Measurements from ENCODE around the gene PRKN.
A peak's percentile ranks its signal among the peaks of the same experiment; 100 is the strongest.

Gene PRKN

GRCh38 chr6:161481786-161482516 lies 1245.6 kb downstream of the PRKN start:
- no peak overlapping the region for H3K4me3 ChIP-seq (replicated peaks; ENCODE audit: low read depth, low read length)
- TF ChIP-seq CTCF (IDR thresholded peaks at IDR 0.05; ENCODE audit: low read length, missing control alignments): no peak
- peak; percentile 29 for DNase-seq (ENCODE audit: low read depth)

DNA sequence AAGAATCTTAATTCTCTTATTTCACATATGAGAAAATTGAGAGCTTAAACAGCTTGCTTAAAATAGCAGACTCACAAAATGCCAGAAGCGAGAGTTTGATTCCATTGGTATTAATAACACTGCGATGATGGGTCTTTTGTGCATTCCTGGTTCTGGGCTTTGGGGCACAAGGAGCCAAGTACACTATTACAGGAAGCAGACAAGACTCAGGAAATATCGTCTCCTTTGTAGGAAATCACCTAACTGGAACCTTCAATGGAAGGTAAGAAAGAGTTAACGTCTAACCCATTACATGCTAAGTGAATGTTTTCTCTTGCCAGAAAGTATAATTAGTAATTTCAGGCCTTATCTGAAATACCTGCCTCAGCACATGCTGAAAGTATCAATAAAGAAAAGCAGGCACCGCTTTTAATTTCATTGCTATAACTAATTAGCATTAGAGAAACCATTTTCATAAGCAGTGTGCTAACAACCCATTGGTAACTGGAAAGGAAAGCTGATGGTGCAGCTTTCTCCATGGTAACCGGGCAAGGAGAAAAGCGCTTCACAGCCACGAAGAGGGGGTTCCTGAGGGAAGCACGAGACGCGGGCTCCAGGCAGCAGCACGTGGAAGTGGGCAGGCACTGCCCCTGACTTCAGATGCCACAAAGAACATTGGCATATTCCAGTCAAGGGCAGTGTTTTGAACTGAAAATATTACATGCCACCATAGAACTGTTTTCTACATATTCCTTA lies 1247.0 kb downstream of the PRKN start:
- no peak for DNase-seq (ENCODE audit: low read depth)
- no peak overlapping the region for H3K4me3 ChIP-seq (replicated peaks; ENCODE audit: low read depth, low read length)
- TF ChIP-seq CTCF (IDR thresholded peaks at IDR 0.05; ENCODE audit: low read length, missing control alignments): no peak

DNA sequence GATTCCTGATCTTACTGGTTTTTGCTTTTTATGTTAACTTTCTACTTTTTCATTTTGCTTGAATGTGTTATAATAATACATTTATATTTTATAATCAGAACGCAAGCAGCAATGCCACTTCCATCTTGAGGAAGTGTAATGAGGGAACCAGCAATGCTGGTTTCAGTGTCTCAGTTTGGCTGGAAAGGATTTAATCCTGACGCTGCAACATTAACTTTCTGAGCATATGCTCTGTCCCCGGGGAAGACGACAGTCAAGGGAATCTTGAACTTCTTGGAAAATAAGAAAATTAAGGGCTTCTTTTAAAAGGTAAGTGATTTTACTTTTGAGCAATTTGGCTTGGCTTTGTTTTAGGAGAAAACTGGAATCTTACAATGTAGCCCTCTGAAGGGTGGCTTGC lies 1248.2 kb downstream of the PRKN start:
- no peak for DNase-seq (ENCODE audit: low read depth)
- no peak overlapping the region for H3K4me3 ChIP-seq (replicated peaks; ENCODE audit: low read depth, low read length)
- TF ChIP-seq CTCF (IDR thresholded peaks at IDR 0.05; ENCODE audit: low read length, missing control alignments): no peak

DNA sequence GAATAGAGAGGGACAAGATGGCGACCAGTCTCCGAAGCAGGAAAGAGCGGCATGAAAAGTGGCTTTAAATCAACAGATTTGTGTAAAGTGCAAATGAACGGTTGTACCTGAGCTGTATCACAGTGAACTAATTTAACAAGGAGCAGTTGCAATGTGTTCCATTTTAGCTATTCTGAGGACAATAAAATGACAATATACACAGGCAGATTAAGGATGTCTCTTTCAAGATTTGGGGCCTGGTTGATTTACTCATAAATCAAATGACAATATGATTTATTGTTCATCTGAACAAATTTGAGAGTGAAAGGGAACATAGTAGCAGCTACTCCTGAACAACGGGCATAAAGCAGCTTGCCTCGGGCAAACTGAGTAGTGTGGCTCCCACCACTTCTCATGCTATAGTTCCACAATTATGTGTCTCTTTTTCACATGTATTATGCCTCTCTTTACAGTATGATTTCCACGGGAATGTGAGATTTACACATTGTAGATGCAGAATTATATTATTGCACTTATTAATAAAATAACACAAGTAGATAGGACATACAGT lies 1249.6 kb downstream of the PRKN start:
- TF ChIP-seq CTCF (IDR thresholded peaks at IDR 0.05; ENCODE audit: low read length, missing control alignments): no peak
- no peak overlapping the region for H3K4me3 ChIP-seq (replicated peaks; ENCODE audit: low read depth, low read length)
- no peak for DNase-seq (ENCODE audit: low read depth)

- no peak for TF ChIP-seq CTCF (IDR thresholded peaks at IDR 0.05; ENCODE audit: low read length, missing control alignments)
- peak; percentile 20 for DNase-seq (ENCODE audit: low read depth)
- H3K4me3 ChIP-seq (replicated peaks; ENCODE audit: low read depth, low read length): no peak overlapping the region
Measured at GRCh38 chr6:161476711-161477110, 1250.9 kb downstream of the PRKN start.

- no peak for TF ChIP-seq CTCF (IDR thresholded peaks at IDR 0.05; ENCODE audit: low read length, missing control alignments)
- no peak for DNase-seq (ENCODE audit: low read depth)
- H3K4me3 ChIP-seq (replicated peaks; ENCODE audit: low read depth, low read length): no peak overlapping the region
Measured at GRCh38 chr6:161465403-161465802, 1262.2 kb downstream of the PRKN start.
